Right lobe of liver (tissue), 4 donors: Measurements from ENCODE around the gene LRPAP1.

Experiments
- CTCF ChIP-seq, 4 donors: fragments of 200-600 bp in 3 of 4; fragments of 450-650 bp in 1 of 4; IDR thresholded peaks; one replicate each; pipeline versions ENCODE4 v1.5.1 to v1.8.0; 2016 to 2022; ENCODE audit warnings: antibody characterized with exemption in 4 of 4, mild to moderate bottlenecking in 2 of 4
- POLR2A ChIP-seq: fragments of 450-650 bp; IDR thresholded peaks from one replicate; pipeline ENCODE4 v1.6.1; 2017; ENCODE audit warnings: antibody characterized with exemption, mild to moderate bottlenecking
- donor health status: DM: no; HTN: no; CAD: no.
- donor health status: DM: no; HTN: no; CAD: no.
- donor health status: DM: no; HTN: yes; CAD: no.

GRCh38 chr4:3473181-3473950 lies 58.9 kb downstream of the LRPAP1 start:
- no peak for TF ChIP-seq CTCF (IDR thresholded peaks at IDR 0.05)
- no peak for TF ChIP-seq POLR2A
